NCI-H128 (cell line): Measurements from ENCODE around the gene PAEP.
"Not testable (repeated sequence)": the region's sequence is repeated elsewhere in the genome, so short reads cannot be mapped to it uniquely, and the experiment has no call there.

Experiments used
- DNase-seq: peaks from one replicate; lab custom pipeline; 2025; ENCODE audit not compliant: unreplicated experiment; lab: John Stamatoyannopoulos, UW

PAEP gene

DNA sequence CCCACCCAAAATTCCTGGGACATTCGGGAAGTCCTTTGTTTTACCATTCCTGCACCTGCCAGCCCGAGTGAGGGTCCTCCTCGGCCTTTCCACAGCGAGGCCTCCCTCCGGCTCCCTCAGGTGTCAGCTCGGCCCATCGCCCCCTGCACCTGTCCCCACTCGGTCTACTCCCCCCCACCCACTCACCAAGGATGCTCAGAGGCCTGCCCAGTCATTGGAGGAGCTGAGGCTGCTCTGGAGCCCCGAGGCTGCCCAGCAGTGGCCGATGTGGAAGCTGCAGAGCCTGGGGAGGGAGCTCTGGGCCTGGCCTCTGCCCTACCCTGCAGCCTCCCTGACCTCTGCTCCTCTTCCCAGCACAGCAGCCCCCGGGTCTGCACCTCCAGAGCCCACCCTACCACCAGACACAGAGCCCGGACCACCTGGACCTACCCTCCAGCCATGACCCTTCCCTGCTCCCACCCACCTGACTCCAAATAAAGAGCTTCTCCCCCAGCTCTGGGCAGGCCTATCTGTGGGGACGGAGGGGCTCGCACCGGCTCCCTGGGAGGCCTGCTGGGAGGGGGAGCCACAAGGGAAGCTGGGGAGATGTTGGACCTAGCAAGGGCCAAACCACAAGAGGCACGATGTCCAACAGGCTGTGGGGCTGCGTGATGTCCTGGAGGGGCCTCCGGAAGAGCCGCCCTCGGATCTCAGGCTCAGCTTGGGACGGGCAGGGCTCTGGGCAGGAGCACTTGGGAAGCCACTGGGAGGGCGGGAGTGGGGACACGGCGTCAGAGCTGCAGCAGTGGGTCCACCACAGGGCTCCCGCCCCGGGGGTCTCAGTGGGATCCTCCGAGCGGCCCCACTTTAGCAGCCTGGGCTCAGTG, 11.8 kb upstream of the PAEP start:
- DNase-seq, result not testable (repeated sequence)

DNA sequence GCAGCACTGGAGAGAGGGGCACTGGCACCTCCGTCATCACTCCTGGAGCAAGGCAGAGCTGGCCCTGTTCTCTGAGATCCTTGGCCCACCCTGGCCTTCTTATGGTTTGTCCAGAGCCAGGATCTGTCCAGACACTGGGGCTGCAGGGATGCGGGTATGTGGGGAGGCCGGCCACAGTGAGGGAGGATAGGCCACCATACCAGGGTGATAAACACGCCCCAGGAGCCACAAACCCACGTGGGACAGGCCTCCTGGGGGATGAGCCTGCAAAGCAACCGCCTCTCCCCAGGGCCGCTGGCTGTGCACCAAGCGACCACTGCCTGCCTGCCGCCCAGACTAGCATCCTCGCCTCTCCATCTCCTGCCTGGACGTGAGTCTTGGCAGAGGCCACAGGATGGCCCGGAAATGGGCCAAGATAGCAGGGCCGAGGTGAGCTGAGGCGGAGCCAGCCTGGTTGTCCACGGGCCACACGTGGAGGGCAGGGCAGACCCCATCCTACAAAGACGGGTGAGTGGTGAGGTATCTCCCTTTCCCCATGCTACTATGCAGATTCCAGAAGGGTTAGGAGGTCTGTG, 11.1 kb upstream of the PAEP start:
- DNase-seq, result no peak

DNA sequence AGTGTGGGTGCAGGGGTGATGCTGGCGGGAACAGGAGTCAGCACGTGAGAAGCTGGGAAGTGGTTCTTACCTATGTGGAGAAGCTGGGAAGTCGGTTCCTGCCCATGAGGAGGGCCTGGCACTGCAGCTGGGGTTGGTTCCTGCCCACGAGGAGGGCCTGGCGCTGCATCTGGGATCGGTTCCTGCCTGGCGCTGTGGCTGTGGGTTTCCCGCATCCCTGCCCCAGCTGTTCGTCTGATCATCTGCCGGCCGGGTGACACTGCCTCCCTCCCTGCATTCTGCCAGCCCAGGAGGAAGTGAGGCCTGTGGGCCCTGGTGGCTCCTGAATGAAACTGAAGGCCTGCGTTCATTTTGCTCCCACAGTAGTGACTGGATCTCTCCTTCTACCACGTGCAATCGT, 10.5 kb upstream of the PAEP start:
- no peak for DNase-seq

- DNase-seq, result no peak
These were observed 10.1 kb upstream of the PAEP start for GRCh38 chr9:135551456-135551855.

DNA sequence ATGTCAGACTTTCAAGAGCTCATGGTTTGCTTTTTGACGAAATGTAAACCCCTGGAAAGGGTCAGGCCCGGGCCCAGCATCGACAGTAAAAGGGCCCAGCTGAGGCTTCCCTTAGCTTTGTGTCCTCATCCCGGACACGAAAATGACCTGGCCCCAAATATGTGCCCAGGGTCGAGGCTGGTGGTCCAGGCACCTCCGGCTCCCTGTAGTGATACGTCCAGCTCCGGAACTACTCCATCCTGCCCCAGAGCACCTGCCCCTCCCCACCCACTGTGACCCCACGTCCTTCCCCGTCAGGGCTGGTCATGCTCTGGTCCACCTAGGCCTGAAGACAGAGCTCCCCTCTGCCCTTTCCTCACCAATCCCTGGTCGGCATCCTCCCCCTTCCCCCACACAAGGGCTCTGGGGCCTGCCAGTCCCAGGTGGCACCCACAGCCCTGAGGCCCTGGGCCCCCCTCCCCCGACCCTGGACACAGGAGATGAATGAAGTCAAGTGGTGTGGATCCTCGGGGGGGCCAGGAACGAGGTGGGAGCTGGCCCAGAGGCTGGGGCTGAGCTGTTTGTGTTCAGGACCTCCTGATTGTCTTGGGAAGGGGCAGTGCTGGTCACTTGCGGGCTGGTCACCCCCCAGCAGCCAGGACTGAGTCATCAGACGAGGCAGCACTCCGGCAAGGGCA, 9.4 kb upstream of the PAEP start:
- DNase-seq, result no peak

DNA sequence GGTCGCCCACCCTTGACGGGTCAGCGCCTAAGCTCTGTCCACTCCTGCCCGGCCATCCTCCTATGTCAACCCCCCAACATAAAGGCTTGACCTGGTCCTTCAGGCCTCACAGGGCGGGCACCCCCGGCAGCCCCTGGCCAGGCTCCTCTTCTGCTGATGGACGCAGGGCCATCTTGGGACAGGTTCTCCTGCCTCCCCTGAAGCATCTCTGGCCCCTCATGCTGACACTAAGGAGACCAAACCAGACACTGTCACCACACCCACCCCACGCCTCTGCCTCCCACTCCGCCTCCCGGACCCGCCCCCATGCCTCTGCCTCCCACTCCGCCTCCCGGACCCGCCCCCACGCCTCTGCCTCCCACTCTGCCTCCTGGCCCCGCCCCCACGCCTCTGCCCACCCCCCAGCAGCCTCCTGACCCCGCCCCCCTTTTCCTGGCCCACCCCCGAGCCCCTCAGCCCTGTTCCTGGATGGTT, 8.8 kb upstream of the PAEP start:
- no peak for DNase-seq

DNA sequence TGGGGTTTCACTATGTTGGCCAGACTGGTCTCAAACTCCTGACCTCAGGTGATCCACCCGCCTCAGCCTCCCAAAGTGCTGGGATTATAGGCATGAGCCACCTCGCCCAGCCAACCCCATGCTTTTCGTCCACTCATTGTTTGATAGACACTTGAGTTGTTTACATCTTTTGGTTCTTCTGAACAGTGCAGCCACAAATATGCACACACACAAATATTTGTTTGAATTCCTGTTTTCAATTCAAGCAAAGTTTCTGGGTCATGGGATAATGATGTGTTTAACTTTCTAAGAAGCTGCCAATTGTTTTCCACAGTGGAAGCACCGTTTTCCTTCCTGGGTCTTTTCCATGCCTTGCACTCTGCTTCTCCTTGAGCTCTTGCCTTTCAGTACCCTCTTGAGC, 6.8 kb upstream of the PAEP start:
- no peak for DNase-seq

- DNase-seq, result no peak
These were observed 6.4 kb upstream of the PAEP start for GRCh38 chr9:135555203-135555602.

DNA sequence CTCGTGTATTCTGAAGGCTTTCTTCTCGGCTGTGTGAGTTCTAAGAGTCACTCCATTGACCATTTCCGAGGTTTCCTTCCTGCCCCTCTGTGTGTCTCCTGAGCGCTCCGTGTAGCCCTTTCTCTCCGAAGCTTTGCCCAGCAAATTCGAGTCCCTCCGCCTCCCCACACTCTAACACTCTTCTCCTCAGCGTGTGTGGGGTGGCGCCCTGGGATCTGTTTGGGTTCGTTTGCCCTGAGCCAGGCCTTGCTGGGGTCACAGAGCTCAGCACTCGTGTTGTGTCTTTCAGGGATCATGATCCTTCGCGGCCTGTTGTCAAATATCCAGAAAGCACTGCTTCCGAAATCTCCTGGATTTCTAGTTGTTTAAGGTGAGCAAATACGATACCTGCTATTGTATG, 5.6 kb upstream of the PAEP start:
- DNase-seq, result no peak

DNA sequence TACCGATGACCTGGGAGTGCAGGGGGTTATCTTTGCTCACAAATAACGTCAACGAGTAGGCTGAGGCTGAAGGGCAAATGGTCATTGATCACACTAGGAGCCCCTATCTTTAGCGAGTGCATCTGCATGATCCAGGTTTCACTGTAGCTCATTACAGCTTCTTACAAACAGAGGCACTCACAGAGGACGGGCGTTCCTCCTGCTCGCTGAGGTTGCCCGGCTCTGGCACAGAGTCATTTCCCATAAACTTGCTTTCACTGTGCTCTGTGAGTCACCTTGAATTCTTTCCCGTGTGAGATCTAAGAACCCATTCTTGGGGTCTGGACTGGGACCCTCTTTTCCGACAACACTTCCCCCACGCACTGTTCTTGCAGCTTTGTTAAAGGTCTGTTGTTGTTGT, 1.9 kb upstream of the PAEP start:
- DNase-seq, result no peak

- no peak for DNase-seq
These were observed 734 bp downstream of the PAEP start for GRCh38 chr9:135562235-135562745.

- DNase-seq, result no peak
These were observed 1.5 kb downstream of the PAEP start for GRCh38 chr9:135563039-135563476.

- no peak for DNase-seq
These were observed 2.3 kb downstream of the PAEP start for GRCh38 chr9:135563858-135564257.

- no peak for DNase-seq
These were observed 3.6 kb downstream of the PAEP start for GRCh38 chr9:135565141-135565628.

- DNase-seq, result no peak
These were observed 4.1 kb downstream of the PAEP start for GRCh38 chr9:135565636-135566035.

DNA sequence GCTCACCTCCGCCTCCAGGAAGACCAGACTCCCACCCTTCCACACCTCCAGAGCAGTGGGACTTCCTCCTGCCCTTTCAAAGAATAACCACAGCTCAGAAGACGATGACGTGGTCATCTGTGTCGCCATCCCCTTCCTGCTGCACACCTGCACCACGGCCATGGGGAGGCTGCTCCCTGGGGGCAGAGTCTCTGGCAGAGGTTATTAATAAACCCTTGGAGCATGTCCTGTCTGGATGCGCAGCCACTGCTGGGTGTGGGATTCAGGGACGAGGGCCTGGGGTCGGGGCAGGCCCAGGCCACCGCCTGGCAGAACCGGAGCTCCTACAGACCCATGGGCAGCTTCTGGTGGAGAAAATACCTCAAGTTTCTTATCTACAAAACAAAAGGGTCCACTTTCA, 5.0 kb downstream of the PAEP start:
- no peak for DNase-seq

DNA sequence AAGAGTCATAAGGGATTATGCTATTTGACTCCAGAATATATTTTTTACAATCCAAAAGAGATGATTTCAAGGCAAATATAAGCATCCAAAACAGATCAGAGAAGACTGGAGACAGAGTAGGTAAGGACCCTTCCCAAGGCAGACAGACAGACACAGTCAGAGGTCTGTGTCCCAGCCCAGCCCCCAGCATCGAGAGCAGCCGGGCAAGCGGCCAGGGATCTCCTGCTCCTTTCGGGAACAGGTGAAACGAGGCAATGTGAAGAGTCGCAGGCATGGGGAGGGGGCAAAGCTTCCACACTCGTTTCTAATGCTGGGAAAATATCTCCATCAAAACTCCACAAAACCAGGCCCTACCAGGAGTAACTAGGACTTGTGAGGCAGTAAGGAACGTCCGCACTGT, 5.8 kb downstream of the PAEP start:
- no peak for DNase-seq

DNA sequence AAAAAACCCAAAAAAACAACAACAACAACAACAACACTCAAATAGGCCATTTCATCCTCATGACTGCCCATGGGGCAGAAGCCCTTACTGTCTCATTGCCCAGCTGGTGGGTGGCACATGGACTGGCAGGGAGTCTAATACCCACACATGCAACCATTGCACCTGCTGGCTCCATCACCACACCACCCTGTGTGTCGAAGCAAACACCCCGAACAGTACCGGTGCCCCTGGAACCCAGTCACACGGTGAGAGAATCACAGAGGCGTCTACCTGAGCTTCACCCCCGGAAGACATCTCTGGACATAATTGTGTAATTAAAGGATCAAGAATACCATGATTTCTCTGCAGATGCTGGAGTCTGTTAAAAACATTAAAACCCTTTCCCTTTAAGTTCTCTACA, 6.5 kb downstream of the PAEP start:
- DNase-seq, result no peak

DNA sequence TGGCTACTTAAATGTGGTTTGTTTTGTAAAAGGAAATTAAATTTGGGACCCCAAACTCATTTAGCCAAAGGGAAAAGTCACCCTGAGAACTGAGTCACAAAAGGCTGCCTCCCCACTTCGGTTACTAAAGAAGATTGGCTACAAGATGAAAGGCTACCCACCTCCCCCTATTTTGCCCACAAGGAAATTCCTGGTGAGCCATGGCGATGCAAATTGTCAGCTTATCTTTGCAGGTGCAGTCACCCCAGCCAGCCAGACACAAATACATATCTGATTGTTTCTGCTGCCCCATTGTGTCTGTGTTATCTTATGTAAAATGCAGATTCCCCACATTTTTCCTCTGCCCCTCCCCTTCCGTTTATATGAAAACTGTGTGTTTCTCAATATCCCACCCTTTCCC, 8.9 kb downstream of the PAEP start:
- DNase-seq, result no peak

DNA sequence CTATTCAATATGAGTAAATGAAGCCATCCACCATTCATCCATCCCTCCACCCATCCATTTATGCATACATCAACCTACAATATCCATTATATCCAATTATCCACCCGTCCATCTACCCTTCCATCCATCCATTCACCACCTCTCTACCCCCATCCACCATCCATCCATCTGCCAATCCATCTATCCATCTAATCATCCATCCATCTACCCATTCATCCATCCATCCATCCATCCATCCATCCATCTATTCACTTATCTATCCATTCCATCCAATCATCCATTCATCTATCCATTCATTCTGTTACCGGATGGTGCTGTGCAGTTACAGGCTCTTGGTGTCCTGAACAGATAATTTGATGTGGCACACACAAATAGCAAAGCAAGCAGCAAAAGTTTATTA, 10.7 kb downstream of the PAEP start:
- DNase-seq, result no peak

- DNase-seq, result no peak
These were observed 11.6 kb downstream of the PAEP start for GRCh38 chr9:135573124-135573523.

- no peak for DNase-seq
These were observed 12.8 kb downstream of the PAEP start for GRCh38 chr9:135574331-135574730.
